ENCODE results near the gene DHDDS.
"Not testable (repeated sequence)": the region's sequence is repeated elsewhere in the genome, so short reads cannot be mapped to it uniquely, and the experiment has no call there.

DHDDS gene

DNA sequence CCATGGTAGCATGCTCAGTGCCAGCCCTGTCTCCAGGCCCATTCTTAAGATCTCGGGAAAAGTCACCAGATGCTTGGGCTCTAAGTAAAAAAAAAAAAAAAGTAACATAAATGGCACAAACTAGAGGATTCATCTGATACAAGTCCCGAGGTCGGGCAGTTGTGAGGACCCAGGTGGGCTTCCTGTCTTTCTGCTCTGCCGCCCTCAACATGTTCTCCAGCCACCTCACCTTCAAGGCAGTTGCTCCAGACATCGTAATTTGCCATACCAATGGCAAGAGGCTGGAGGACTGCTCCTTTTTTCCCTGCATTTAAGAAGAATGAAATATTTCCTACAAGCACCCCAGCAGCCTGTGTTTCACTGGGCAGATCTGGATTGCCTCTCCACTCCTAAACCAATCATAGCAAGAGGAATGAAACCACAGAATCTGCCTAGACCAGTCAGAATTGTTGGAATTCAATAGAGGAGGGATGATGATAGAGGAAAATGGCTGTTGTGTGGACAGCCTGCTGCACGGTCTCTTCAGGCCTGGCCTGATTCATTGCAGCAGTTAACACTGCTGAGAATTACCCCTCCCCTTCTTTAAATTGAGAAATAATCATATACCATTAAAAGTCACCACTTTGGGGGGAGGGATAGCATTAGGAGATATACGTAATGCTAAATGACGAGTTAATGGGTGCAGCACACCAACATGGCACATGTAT, 45.5 kb downstream of the DHDDS start:
- DNase-seq, result no peak

DNA sequence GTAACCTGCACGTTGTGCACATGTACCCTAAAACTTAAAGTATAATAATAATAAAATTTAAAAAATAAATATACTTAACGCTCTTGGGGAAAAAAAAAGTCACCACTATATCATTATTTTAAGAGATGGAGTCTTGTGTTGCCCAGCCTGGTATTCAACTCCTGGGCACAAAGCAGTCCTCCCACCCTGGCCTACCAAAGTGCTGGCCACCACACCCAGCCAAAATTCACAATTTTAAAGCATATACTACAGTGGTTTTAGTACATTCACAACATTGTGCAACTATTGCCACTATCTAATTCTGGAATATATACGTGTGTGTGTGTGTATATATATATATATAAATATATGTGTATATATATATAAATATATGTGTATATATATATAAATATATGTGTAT, 46.0 kb downstream of the DHDDS start:
- DNase-seq, result no peak

DNA sequence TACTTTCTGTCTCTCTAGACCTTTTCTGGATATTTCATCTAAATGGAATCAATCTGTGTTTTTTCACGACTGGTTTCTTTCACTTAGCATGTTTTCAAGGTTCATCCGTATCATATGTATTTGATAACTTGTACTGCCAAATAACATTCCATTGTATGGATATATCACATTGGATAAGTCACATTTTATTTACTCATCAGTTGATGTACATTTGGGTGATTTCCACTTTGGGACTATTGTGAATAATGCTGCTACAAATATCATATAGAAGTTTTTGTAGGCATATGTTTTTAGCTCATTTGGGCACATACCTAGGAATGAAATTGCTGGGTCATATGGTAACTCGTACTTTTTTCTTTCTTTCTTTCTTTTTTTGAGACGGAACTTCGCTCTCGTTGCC, 46.9 kb downstream of the DHDDS start:
- DNase-seq, result no peak

DNA sequence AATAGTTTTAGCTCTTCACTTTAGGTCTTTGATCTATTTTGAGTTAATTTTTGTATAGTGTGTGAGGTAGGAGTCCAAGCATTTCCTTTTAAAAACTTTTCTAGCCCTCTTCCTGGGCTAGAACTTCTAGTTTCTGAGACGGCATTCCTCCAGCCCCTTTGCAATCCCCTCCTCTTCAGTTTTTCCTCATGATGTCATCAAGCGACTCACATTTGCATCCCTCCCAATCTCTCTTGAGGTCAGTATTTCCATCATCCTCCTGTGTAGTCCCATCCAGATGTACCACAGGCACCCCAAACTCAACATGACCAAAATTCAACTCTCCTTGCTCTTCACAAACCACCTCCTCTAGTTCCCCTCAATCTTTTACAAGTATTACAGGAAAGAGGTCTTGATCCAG, 50.8 kb downstream of the DHDDS start:
- no peak for DNase-seq

DNA sequence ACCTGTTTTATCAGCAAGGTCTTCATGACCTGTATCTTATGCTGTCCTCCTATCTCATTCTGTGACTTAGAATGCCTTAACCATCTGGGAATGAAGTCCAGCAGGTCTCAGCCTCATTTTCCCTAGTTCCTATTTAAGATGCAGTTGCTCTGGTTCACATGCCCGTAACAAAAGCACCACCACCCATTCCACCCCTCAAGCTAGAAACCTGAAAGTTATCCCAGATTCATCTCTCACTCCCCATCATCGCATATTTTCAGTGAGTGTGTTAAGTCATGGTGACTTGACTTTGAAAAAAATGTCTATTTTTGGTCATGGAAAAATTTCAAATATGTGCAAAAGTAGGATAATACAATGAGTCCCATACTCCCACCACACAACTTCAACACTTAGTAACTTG, 51.9 kb downstream of the DHDDS start:
- DNase-seq, result no peak

DNA sequence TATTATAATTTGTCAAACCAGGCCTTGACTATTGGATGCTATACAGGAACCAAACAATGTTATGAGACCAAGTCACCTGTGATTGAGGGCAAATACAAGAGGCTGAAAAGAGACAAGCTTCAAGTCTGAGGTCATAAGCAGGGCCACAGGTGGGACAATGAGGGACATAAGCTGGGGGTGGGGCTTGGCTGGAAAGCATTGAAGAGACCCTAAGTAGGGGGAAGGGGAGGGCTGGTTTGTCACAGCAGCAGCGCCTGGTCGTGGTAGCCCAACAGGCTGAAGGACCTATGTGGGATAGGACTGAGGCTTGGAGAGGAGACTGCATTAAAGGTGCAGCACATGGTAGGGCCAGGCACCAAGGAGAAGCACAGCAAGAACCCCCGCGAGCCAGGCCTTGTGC, 58.0 kb downstream of the DHDDS start:
- DNase-seq, result no peak

DNA sequence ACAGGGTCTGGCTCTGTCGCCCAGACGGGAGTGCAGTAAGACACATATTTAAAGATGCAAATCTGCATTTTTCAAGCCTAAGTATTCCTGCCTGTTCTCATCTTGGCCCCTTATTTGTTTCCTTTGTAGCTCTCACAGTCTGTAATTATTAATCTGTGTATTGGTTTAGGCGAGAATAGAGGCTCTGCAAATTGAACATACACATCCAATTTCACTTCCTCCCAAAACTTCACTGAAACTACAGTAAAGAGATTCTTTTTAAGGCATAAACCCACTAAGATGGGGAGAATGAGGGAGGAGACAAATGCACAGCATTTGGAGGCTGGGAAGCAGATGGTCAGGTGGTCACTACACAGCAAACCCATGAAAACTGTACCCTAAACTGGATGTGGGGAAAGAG, 61.1 kb downstream of the DHDDS start:
- no peak for DNase-seq

DNA sequence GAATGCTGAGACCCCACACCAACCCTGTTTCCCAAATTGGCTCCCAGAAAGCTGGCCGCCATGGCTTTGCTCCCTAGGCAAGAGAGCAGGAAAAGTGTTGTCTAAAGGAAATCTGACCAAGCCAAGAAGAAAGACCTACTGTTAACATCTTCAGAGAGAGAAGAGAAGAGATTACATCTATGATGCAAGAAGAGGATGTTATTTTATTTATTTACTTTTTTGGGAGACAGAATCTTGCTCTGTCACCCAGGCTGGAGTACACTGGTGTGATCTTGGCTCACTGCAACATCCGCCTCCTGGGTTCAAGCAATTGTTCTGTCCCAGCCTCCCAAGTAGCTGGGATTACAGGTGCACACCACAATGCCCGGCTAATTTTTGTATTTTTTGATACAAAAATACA, 61.8 kb downstream of the DHDDS start:
- DNase-seq, result no peak

DNA sequence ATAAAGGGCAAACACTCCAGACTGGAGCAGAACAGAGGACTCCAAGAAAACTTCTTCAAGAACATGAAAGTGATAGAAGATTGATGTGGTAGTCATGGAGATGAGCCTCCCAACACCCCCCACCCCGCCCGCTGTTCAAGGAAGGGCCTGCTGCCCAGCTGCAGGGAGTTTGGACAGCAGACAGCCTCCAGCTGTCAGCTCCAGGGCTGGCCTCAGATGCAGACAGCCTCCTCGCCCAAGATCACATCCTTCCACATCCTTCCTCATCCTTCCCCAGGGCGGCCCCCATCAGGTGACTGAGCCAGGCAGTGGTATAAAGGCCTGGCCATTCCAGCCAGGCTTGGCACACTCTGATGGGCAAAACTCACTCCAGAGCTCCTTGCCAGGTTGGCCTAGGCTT, 64.7 kb downstream of the DHDDS start:
- DNase-seq, result no peak

DNA sequence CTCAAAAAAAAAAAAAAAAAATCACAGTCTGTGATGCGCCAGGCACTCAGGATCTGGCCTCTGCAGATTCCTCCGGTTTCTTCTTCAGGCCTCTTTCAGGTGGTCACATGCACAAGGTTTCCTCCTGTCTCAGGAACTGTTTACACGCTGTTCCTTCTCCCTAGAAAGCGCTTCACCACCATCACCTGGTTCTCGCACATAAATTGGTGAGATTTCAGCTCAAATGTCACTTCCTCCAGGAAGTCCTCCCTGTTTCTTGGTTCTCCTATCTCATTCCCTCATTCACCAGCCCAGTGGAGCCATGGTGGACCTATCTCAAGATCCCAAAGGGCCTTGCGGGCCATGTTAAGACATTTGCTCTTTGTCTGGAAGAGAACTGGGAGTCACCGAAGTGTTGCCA, 66.8 kb downstream of the DHDDS start:
- DNase-seq, result no peak

DNA sequence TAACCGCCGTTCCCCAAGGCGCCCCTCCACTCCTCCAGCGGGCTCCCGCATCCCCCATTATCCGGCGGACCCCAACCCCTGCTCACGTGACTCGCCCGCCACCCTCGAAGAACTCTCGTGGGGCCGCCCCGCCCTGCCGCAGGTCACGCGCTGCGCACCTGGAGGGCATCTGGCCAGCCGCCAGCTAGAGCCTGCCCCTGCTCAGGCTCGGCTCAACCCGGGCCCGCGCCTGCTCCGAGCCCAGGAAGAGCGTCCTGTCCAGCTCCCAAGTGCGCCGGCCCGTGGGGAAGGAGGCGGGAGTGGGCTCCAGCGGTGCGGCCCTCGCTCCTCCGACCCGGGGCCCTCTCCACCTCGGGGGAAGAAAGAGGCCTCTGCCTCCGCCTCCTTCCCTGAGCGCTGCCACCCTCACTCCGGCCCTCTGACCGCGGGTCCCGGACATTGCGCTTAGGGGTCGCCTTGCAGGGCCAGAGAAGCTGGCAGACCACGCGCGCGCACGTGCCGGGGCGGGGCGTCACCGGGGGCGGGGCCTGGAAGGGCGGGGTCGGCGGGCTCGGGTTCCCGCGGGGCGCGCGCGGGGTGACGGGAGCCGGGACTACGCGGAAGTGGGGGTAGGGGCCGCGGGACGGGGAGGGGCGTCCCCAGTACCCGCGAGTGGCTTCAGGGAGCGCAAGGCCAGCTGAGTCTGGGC, 68.5 kb downstream of the DHDDS start:
- DNase-seq, result peak; percentile 83

DNA sequence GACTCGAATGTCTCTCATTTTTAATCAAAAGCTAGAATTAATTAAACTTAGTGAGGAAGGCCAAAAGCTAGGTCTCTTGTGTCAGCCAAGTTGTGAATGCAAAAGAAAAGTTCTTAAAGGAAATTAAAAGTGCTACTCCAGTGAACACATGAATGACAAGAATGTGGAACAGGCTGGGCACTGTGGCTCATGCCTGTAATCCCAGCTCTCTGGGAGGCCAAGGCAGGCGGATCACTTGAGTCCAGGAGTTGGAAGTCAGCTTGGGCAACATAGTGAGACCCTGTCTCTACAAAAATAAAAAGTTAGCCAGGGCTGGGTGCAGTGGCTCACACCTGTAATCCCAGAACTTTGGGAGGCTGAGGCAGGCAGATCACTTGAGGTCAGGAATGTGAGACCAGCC, 78.6 kb downstream of the DHDDS start:
- not testable (repeated sequence) for DNase-seq

DNA sequence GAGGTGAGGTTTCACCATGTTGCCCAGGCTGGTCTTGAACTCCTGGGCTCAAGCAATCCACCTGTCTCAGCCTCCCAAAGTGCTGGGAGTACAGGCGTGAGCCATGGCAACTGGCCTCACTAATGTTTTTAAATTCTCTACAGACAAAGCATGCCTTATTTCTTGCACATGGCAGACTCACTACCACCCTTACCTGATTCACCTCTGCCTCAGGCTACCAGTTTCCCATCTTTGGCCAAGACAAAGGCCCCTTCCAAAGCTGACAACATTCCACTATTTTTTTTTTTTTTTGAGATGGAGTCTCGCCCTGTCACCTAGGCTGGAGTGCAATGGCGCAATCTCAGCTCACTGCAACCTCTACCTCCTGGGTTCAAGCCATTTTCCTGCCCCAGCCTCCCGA, 83.7 kb downstream of the DHDDS start:
- not testable (repeated sequence) for DNase-seq

DNA sequence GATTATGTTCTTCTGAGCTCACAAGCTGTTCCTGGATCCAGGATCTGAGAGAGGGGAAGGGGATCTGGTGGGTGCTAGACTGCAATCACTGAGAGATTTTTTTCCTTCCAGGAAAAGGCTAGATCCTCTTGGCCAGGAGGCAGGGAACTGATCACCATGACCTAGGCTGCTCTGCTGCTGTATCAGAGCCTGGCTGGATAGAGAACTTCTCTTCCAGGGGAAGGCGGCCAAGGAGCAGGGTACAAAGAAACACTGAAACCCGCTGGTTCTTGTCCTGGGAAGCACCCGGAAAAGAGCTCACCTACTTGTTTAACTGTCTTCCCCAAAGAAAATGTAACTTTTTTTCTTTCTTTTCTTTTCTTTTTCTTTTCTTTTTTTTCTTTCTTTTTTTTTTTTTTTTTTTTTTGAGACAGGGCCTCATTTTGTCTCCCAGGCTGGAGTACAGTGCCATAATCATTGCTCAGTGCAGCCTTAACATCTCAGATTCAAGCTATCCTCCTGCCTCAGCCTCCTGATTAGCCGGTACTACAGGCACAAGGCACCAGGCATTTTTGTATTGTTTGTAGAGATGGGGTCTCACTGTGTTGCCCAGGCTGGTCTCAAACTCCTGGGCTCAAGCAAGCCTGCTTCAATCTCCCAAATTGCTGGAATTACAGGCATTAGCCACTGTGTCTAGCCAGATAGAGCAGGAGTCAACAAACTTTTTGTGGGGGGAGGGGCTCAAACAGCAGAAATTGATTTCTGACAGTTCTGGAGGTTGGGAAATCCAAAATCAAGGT, 85.1 kb downstream of the DHDDS start:
- no peak for DNase-seq

DNA sequence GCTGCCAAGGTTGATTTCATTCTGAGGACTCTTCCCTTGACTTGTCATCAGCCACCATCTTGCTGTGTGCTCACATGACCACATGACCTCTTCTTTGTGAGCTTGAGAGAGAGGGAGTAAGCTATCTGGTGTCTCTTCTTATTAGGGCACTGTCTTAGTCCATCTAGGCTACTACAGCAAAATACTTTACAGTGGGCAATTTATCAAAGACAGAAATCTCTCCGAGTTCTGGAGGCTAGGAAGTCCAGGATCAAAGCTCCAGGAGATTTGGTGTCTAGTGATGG, 85.6 kb downstream of the DHDDS start:
- no peak for DNase-seq

DNA sequence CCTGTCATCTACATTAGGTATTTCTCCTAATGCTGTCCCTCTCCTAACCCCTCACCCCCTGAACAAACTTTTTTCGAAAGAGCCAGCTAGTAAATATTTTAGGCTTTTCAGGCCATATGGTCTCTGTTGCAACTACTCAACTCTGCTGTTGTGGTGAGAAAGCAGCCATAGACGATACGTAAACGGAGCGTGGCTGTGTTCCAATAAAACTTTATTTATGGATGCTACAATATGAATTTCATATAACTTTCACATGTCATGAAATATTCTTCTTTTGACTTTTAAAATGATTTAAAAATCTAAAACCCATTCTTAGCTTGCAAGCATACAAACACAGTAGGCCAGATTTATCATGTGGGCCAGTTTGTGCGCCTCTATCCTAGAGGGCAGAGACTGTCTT, 86.2 kb downstream of the DHDDS start:
- DNase-seq, result no peak

DNA sequence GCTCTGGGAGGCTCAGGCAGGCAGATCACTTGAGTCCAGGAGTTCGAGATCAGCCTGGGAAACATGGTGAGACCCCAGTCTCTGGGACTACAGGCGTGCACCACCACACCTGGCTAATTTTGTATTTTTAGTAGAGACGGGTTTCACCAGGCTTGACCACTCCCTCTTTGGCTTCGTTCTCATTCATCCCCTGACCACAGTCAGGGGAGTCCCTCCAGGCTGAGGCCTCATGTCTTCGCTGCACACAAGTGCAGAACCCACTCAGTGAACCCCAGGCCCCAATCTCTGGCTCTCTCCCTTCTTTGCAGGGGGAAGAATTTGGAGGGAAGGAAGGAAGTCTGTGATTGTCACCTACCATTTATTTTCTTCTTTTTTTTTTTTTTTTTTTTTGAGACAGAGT, 88.2 kb downstream of the DHDDS start:
- no peak for DNase-seq

Measured in NCI-H1092 (cell line).